Fibroblast of skin of left biceps (primary cell): ENCODE results near the gene ACP3.
"Not testable (repeated sequence)": the region's sequence is repeated elsewhere in the genome, so short reads cannot be mapped to it uniquely, and the experiment has no call there.

Experiments
- DNase-seq, 2 experiments: peaks; one replicate each; pipeline ENCODE4 v3.0.0-alpha.2; 2013; ENCODE audit warnings: low read depth in 2 of 2

Gene ACP3, protein sequence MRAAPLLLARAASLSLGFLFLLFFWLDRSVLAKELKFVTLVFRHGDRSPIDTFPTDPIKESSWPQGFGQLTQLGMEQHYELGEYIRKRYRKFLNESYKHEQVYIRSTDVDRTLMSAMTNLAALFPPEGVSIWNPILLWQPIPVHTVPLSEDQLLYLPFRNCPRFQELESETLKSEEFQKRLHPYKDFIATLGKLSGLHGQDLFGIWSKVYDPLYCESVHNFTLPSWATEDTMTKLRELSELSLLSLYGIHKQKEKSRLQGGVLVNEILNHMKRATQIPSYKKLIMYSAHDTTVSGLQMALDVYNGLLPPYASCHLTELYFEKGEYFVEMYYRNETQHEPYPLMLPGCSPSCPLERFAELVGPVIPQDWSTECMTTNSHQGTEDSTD

DNA sequence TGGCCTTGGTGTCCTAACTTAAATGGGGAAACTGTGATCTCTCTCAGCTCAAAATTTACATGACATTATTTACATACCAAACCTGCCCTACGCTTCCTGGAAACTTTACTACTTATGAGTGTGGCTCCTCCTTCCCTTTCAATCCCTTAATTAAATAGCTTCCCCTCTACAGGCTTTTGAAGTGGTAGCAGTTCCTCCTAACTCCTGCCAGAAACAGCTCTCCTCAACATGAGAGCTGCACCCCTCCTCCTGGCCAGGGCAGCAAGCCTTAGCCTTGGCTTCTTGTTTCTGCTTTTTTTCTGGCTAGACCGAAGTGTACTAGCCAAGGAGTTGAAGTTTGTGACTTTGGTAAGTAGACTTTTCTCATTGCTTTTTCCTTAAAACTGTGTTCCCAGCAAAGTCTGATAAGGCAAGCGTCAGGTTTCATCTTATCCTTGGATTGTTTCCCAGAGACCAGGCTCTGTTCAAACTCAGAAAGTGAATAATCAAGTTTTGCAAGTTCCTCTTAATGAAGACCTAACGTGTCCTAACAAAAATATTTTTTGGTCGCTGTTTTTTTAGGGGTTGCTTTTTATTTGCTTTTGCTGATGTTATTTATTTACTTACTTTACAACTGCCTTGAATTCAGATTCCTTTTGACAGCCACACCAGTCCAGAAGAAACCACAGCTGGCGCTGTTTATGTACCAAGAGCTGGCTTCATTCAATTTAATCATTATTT is at the start of gene ACP3:
TSS of gene ACP3 (plus strand) at position 179 of the 720 bp plus-strand sequence. CDS start at position 229, 50 bp downstream.
- peak; percentile 40 to 42 for DNase-seq

DNA sequence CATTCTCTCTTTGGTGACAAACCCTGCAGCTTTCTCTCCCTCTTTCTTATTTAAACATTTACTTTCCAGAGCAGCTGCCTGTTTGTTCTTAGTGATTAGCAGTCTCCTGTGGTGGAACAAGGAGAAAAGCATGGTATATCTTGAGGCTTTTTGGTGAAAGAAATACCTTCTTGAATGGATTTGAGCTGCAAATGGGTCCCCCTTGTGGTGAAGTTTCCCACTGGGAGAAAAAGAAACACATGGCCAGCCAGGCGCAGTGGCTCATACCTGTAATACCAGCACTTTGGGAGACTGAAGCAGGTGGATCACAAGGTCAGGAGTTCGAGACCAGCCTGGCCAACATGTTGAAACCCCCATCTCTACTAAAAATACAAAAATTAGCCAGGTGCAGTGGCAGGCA is 48.3 kb upstream of the ACP3 start:
- no peak for DNase-seq

DNA sequence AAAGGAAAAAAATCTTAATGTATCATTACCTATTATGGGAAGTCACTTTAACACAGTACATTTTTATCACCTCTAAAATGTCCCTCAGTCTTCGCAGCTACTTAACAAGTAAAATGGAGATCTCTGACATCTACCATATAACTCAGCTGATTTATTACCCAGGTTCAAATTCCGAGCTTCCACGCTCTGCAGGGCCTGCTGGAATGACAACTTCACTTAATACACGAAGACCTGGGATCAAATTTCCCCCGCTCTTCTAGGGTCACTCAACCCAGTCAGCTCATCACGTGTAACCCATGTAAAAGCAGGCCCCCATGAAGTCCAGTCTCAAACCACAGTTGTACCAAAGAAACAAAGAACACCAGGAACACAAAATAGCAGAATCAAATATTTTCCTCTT is 44.2 kb upstream of the ACP3 start:
- no peak for DNase-seq

DNA sequence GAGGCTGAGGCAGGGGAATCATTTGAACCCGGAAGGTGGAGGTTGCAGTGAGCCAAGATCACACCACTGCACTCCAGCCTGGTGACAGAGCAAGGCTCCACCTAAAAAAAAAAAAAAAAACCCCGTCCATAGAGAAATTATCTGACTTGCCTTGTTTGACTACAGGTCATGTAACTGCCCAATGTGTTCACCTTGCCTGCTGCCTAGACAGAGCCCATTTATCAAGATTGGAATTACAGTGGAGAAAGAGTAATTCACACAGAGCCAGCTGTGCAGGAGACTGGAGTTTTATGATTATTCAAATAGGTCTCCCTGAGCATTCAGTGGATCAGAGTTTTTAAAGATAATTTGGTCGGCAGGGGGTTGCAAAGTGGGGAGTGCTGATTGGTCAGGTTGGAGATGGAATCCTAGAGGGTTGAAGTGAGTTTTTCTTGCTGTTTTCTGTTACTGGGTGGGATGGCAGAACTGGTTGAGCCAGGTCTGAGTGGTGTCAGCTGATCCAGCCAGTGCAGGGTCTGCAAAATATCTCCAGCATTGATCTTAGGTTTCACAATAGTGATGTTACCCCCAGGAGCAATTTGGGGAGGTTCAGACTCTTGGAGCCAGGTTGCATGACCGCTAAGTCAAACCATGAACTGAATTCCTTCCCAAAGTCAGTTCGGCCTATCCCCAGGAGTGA is 40.8 kb upstream of the ACP3 start:
- DNase-seq = no peak

DNA sequence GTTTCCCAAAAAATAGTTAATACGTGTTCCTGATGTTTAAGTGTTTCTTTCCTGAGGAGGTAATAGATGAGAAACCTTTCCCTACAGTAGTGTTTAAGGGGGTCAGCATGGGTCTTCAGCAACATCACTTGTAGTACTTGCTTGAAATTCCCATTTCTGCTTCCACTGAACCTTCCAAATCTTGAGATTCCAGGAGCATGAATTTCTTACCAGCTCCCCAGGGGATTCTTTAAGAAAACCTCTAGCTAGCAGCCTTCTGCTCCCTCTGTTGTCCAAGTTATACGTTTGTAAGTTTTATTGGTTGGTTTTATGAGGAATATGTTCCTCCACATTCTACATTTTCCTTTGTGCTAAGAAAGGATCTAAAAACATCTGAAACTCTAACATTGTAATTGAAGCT is 38.2 kb upstream of the ACP3 start:
- DNase-seq = no peak

DNA sequence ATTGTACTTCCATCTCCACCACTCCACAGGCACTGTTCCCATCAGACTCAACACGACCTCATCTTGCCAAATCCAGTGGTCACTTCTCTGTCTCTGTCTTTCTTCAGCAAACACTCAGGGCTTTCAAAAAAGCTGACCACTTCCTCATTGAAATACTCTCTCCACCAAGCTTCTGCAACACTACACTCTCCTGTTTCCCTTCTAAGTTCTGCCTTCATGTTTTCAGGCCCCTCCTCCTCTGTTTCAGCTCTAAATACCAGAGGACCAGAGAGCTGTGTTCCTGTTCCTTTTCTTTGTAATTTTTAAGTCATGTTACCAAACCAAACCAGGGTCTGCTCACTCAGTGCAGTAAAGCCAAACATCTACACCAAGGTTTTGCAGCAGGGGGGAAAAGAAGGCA is 33.8 kb upstream of the ACP3 start:
- DNase-seq = no peak

DNA sequence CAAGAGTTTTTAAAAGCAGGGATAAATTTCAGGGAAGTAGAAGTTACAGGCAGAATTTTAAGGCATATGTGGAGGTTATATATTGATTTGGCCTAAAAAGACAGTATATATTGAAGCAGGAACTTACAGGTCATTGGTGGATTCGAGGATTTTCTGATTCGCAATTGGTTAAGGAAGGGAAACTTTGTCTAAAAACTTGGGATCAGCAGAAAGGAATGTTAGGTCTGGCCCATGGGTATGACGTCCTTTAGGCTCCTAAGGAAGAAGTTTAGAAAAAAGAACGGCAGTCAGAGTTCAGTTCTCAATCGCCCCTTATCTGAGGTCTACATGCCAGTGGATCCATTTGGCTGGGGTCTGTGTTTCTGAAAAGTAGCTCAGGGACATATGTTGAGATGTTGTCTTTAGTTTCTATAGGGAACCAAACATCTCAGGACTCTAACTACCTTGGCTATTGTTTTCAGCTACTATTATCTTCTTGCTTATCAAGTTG is 33.2 kb upstream of the ACP3 start:
- DNase-seq = no peak

DNA sequence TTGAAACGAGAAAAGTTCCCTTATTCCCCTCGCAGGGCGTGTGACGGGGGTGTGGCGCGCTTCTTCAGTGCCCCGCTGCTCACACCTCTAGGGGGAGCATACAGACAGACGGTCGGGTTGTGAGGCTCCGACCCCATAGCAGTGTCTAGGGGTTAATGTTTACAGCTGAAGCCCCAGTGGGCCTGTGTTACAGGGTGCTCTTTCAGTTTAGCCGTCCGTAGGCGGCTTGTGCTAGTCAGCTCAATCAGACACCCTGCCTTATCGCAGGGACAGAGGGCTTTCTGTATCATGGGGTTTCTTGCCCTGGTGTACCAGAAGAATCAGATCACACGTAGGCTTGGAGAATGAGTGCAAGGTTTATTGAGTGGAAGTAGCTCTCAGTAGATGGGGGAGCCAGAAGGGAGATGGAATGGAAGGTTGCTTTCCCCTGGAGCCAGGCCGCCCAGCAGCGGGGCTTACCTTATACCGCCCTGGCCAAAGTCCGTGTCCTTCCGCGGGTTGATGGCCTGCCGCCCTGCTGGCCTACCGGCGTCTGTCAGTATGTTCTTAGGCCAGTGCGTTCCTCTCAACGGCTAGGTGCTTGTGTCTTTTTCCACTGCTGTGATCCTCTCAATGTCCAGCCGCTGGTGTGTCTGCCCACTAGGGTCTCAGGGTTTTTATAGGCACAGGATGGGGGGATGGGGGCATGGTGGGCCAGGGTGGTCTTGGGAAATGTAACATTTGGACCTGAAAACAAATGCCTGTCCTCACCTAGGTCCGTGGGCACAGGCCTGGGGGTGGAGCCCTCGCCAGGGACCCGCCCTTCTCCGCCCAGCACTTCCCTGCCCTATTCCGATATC is 32.2 kb upstream of the ACP3 start:
- DNase-seq = no peak

DNA sequence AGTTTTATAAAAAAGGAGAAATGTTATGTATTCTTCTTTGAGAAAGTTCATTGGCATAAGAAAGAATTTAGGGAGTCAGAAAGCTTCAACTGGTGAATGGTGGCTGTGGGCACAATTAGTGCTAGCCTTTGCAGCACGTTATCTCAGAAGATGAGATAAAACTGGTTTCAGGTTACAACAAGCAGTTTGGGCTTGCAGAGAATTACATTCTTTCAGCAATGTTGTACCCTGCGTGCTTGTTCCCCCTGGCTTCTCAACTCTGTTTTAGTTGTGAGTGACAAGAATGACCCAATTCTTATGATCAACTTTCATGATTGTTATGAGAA is 31.6 kb upstream of the ACP3 start:
- no peak for DNase-seq

DNA sequence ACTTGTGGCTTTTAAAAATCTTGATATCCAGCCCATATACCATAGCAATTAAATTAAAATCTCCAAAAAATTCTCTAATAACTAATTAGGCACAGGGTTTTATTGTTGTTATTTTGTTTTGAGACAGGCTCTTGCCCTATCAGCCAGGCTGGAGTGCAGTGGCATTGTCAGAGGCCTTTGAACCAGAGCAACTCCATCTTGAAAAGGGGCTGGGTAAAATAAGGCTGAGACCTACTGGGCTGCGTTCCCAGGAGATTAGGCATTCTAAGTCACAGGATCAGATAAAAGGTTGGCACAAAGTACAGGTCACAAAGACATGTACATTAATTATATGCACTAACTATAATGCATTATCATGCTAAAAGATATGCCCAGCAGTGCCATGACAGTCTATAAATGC is 31.2 kb upstream of the ACP3 start:
- DNase-seq = no peak

DNA sequence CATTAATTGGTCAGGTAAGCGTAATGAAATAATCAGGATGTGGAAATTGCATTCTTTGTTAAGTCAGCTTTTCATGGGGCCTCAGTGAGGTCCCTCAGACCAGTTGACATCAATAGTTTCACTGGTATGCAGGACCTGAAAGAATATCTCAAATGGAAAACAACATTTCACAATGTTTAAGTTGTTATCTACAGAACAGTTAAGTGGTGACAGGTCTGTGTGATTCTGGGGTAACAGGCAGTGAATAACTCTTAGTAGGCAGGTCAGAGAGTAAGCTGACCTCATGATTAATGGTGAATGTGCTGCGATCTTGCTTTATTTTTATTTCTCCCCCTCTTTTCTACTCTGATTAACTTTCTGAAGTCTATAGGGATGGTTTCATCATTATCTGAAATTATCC is 28.9 kb upstream of the ACP3 start:
- no peak for DNase-seq

DNA sequence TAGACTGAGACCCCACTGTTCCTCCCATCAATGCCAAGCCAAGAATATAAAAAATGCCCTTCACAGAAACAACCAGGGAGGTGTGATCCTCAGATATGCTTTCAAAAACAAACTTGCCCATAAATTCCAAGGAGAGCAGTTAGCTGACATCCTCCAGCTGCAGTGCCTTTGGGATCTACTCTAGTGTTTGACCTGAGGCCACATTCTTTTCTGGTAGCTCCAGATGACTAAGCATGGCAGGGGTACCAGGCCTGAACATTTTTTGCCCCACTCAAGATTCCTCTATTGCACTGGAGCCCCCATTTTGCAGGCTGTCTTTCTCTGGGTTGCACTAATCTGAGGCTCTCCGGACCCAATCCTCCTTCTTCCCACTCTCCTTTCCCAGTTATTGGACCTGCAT is 27.9 kb upstream of the ACP3 start:
- DNase-seq = no peak

DNA sequence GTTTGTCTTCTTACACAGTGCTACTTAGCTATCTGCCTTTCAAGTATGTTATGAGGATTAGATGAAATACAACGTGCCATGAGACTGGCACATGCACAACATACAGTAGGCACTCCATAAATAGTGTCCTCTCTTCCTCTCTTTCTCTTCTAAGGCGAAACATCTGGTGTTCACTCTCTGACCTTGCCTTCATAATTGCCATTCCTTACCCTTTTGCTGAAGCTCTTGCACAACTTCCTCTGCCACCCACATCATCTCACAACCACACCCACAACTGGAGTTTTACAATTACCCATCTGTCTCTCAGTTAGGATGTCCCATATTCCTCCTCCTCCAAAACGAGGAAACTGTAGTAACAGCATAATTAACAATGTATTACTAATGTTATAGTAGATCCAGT is 26.4 kb upstream of the ACP3 start:
- no peak for DNase-seq

DNA sequence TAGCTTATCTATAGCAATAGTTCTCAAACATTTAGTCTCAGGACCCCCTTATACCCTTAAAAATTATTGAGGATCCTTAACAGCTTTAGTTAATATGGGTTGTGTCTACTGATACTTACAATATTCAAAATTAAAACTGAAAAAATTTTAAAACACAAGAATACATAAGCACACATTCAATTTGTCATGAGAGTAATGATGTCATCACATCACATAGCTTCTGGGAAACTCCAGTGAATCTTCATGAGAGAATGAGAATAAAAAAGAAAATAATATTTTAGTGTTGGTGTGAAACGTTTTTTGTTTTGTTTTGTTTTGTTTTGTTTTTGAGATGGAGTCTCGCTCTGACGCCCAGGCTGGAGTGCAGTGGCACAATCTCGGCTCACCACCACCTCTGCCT is 25.2 kb upstream of the ACP3 start:
- DNase-seq = no peak

DNA sequence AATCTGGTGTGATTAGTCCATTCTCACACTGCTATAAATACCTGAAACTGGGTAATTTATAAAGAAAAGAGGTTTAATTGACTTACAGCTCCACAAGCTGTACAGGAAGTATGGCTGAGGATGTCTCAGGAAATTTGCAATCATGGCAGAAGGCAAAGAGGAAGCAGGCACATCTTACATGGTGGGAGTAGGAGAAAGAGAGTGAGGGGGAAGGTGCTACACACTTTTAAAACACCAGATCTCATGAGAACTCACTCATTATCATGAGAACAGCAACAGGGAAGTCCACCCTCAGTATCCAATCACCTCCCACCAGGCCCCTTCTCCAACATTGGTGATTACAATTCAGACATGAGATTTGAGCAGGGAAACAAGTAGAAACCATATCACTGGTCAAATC is 24.0 kb upstream of the ACP3 start:
- no peak for DNase-seq

DNA sequence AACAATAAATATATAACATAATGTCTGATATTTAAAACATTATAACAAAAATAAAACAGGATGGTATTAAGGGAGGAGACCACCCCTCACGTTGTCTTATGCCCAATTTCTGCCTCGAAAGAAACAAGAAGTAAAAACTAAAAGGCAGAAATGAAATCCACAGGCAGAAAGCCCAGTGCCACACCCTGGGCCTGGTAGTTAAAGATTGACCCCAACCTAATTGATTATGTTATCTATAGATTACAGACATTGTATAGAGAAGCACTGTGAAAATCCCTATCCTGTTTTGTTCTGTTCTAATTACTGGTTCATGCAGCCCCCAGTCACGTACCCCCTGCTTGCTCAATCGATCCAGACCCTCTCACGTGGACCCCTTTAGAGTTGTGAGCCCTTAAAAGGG is 22.3 kb upstream of the ACP3 start:
- DNase-seq = no peak

DNA sequence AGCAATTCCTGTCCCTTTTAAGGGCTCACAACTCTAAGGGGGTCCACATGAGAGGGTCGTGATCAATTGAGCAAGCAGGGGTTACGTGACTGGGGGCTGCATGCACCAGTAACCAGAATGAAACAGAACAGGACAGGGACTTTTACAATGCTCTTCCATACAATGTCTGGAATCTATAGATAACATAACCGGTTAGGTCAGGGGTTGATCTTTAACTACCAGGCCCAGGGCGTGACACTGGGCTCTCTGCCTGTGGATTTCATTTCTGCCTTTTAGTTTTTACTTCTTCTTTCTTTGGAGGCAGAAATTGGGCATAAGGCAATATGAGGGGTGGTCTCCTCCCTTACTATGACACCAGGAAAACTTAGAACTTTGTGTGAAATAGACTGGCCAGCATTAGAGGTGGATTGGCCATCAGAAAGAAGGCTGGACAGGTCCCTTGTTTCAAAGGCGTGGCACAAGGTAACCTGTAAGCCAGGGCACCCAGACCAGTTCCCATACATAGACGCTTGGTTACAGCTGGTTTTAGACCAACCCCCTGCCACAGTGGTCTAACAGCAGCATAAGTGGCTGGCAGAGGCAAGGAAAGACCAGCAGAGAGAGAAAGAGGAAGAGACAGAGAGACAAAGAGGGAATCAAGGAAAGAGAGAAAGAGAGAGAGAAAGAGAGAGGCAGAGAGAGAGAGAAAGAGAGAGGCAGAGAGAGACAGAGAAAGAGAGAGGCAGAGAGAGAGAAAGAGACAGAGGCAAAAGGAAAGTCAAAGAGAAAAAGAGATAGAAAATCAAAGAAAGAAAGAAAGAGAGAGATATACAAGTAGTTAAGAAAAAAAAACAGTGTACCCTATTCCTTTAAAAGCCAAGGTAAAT is 13.6 kb upstream of the ACP3 start:
- DNase-seq = not testable (repeated sequence)

DNA sequence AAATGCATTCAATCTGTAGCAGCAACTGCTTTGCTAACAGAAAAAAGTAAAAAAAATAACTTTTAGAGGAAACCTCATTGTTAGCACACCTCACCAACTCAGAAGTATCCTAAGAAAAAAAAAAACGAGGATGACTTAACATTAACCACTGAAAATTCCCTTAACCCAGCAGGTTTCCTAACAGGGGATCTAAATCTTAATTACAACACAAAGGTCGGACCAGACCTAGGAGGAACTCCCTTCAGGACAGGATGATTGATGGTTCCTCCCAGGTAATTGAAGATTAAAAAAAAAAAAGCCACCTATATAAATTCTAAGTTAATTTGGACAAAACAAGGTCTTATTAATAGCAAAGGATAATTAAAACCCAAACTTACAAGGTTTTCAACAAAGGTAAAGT is 12.9 kb upstream of the ACP3 start:
- DNase-seq = not testable (repeated sequence)

DNA sequence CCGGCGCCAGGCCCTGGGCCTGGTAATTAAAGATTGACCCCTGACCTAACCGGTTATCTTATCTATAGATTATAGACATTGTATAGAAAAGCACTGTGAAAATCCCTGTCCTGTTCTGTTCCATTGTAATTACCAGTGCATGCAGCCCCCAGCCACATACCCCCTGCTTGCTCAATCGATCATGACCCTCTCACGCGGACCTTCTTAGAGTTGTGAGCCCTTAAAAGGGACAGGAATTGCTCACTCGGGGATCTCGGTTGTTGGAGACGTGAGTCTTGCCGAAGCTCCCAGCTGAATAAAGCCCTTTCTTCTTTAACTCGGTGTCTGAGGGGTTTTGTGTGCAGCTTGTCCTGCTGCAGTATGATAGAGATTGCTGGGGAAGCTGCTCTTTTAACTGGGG is 7.2 kb upstream of the ACP3 start:
- DNase-seq = not testable (repeated sequence)

DNA sequence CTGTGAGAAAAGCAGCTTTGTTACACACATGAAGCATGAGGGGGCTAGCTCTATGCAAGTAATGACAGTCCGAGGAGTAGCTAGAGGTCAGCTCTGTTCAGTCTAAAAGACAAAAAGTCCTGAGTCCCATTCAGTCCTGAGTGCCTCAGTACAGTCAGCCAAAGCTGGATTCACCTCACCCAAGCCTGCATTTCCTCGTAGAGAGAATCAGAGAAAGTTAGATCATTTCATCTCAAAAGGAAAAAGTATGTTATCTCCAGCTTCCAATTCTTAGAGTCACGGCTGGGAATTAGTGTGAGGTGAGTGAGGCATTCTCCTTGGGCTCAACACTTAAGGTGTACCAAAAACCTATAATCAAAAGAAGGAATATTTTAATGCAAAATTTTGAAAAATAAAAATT is 5.9 kb upstream of the ACP3 start:
- DNase-seq = no peak

DNA sequence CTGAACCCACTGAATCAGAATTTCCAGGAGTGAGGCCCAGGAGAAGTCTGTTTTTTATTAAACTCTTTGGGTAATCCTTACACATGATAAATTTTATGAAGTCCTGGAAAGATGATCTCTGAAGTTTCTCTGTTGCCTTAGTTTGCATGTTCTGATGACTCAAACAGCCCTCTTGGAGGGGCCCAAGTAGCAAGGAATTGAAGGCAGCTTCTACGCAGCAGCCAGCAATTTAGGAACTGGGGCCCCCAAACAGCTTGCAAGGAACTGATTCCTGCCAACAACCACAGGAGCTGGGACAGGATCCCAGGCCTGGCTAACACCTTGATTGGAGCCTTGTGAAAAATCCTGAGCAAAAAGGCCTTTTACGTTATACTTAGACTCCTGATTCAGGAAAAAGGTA is 5.4 kb upstream of the ACP3 start:
- DNase-seq = peak; percentile 53 to 54
